Glomerular endothelial cell (primary cell): ENCODE results near the gene KCTD19. TPM values are rescaled to one million over a fixed set of nuclear protein-coding genes. Genes with fewer than 3 reads are reported as not detected.

Experiments
- DNase-seq: peaks from one replicate; pipeline ENCODE4 v3.0.0-alpha.2; 2011; ENCODE audit warnings: low read depth, low spot score; ENCODE audit errors: extremely low read depth
- total RNA-seq: library from RNA; depleted of rRNA; stranded (reverse); fragments of >200 nt; gene quantifications from 2 replicates; pipeline ENCODE4 v1.2.3, GENCODE V29; 2015

KCTD19 gene
- total RNA-seq, 1 donor from 2014 or later, result 0.23 TPM

DNA sequence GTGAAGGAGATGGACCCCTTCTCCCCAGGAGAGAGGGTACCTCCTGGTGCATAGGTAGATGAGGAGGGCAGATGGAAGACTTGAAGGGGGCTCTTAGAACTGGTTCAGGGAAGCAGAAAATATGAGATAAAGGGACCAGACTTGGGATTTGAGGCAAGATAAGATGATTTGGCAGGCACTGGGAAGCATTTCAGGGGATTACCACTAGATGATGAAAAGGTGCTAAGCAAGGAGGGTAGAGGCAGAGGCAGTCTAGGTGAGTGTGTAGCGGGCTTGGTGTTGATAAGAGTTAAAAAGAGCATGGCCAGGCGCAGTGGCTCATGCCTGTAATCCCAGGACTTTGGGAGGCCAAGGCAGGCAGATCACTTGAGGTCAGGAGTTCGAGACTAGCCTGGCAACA lies 63.3 kb downstream of the KCTD19 start:
- no peak for DNase-seq

- no peak for DNase-seq
These were observed 66.0 kb downstream of the KCTD19 start for GRCh38 chr16:67260426-67261063.

GRCh38 chr16:67259705-67260104 lies 66.8 kb downstream of the KCTD19 start:
- no peak for DNase-seq

DNA sequence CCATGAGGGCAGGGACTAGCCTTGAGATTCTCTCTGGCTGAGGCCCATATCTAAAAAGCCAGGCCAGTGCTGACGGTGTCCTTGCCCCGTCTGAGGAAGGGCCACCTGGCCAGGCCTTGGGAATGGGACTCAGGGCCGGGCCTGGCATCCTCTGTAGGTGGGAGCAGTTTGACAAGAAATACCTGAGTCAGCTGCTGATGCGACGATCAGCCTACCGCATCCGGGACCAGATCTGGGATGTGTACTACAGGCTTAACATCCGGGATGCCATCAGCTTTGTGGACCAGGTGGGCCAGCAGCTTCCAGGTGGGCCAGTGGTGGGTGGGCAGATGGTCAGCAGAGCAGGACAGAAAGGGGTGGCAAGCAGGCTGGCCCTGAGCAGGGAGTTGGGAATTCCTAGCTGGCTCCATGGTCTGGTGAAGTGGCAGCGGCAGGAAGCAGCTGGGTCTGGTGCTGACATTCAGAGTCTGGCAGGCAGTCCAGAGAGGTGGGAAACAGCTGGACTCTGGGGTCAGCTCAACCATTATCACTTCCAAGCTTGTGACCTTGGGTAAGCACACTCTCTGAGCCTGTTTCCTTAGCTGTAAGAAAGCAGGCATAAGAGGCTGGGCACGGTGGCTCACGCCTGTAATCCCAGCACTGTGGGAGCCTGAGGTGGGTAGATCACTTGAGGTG lies 68.2 kb downstream of the KCTD19 start:
- DNase-seq, result no peak

DNA sequence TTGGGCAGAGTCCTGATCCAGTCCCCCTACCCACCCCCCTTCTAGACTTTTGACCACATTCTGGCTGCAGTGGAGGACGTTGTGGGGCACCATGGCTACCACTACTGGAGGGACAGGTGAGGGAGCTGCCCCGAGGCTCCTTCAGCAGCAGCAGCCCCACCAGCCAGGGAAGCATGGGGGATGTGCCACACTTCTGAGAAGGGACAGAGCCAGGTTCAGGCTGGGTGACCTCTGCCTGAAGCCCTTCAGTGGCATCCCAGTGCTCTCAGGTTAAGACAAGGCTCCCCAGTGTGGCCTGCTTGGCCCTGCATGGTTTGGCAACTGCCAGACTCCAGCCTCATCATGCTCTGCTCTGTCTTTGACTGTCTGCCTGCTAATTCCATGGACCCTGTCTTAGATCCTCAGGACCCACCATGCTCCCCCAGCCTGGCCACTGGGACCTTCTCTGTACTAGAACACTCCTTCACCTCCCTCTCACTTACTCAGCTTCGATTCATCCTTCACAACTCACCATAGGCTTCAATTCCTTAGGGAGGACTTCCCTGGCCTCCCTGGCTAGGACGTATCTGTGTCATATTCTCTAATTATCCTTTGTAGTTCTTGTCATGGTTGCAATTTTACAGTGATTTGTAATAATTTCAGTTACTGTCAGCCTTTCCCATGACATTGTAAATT lies 68.9 kb downstream of the KCTD19 start:
- DNase-seq, result no peak

GRCh38 chr16:67256701-67257230 lies 69.8 kb downstream of the KCTD19 start:
- DNase-seq, result no peak

DNA sequence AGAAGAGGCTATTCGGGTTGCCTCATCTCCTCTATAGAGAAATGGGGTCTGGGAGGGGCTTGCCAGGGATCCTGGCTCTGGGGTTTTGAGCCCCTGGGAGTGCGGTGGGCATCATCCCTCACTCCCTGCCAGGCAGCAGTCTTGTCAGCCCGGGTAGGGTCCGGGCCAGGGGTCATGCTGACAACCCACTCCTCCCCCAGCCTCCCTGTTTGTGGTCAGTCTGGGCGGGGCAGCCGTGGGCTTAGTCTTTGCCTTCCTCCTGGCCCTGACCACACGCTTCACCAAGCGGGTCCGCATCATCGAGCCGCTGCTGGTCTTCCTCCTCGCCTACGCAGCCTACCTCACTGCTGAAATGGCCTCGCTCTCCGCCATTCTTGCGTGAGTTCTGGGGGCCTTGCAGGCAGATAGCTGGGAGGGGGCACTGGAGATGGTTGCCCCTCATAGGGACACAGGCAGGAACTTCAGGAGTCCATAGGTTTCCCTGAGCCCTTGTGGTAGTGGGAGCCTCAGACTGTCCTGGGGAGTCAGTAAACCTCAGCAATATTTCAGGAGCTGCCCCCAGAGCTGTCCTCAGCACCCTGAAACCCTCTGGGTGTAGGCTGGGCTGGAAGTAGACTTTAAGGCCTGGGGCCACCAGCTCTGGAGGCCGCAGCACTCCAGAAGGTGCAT lies 70.9 kb downstream of the KCTD19 start:
- DNase-seq, result no peak

- no peak for DNase-seq
These were observed 71.6 kb downstream of the KCTD19 start for GRCh38 chr16:67254801-67255552.

GRCh38 chr16:67252609-67253497 lies 73.7 kb downstream of the KCTD19 start:
- no peak for DNase-seq

DNA sequence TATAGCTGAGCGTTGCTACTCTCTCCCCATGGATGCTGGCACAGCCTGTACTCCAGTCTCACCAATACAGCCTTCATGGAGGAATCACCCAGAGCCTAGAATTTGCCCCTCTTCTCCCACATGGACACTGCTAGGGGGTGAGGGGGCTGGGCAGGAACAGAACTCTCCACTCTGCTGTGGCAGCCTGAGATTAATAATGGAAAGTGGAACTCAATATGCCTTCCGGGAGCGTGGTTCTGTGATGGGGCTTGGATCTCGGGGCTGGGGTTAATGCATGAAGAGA lies 76.6 kb downstream of the KCTD19 start:
- DNase-seq, result no peak

DNA sequence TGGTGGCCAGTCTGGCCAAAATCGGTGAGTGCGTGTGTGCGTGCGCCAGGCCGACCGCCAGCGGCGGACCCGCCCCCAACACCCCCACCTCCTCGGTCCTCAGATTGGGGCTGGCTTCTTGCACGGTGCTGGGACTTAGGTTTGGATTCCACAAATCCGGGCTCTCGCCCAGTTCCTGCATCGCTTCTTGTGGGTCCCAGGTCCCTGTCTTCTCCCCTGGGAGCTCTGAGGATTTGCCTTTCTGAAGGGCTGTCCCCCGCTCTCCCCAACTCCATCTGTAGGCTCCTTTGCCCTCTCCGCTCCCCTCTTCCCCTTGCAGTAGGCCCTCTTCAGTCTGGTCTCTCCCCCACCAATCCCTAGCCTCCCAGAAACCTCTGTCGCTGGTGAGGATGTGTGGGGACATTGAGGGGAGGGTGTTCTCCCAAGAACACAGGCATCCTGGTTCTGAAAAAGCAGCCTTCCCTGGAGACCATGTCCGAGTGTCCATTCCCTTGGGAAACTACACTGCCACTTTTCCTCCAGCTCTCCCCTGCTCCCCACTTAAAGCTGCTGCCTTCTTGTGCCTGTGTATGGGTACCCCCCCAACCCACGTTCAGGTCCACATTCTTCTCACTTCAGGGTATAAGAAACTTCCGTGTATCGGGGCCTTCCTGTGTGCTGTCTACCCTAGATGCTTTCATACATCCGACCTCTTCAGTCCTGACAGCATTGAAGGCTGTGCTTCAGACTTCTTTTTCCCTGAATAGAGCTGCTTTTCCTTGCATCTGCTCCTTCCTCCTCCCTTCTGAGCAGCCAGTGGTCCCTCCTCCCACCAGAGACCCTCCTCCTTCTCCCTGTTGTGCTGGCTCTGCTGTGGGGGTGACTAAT lies 77.1 kb downstream of the KCTD19 start:
- no peak for DNase-seq

GRCh38 chr16:67248401-67249177 lies 78.0 kb downstream of the KCTD19 start, which contains the start of gene SLC9A5:
SLC9A5 (plus strand) TSS chr16:67248979; CDS start chr16:67249015, 36 bp downstream.
- no peak for DNase-seq

DNA sequence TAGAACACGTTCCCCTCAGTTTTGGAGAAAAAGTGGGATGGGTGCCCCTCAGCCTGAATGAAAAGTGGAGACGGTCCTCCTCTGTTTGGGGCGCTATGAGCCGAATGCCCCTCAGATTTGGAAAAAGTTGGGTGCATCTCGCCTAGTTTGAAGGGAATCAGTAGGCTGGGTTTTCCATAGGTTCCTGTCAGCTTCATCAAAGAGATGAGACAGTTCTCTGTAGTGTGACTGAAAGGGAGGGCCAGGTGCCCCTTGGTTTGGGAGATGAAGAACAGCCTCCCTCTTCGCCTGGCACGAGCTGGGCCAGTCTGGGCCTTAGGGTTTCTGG lies 78.5 kb downstream of the KCTD19 start:
- DNase-seq, result no peak

DNA sequence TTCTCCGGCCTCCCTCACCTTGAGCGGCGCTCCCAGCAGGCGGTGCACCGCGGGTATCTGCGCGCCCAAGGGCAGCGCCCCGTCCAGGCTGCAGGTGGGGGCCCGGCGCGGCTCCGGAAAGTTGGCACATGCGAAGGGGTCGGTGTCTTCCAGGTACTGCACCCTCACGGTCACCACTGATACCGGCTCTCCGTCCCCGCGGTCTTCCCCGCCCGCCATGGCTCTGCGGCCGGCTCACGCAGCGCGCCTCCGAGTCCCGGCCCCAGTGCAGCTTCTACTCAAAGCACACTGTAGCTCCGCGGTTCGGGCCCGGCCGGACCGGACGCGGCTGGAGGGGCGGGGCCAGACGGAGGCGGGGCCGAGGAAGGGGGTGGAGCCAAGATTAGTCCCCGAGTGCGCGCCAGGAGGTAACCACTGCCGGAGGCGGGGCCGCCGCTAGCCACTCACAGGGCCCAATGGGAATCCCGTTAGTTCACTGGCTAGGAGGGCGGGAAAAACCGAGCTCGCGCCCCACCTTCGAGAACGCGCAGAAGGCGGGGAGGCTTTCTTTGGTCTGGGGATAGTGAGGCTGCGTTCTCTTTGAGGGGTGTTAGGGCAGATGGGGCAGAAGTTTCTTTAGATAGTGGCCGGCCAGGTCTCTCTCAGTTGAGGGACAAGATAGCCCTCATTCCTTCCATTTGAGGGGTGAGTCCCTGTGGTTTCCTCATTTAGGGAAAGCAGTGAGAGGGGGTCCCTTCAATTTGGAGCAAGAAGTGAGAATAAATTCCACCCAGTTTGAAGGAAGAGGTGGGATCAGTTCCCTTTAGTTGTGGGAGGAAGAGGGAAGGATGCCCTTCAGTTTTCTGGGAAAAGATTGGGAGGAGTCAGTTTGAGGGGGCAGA lies 79.1 kb downstream of the KCTD19 start, which contains the start of gene FHOD1:
Gene FHOD1, minus strand, starts transcription at position 290 of the 881 bp plus-strand sequence. Its CDS starts 71 bp downstream, at position 219.
- DNase-seq, result no peak

GRCh38 chr16:67246756-67247191 lies 79.8 kb downstream of the KCTD19 start:
- no peak for DNase-seq

GRCh38 chr16:67246081-67246755 lies 80.3 kb downstream of the KCTD19 start:
- no peak for DNase-seq
